Smooth muscle cell (in vitro differentiated cells): ENCODE results near the gene PRMT7. TPM values are rescaled to one million over a fixed set of nuclear protein-coding genes. Genes with fewer than 3 reads are reported as not detected.

Experiments used
- DNase-seq: peaks from one replicate; lab custom pipeline; 2025; ENCODE audit not compliant: unreplicated experiment; lab: John Stamatoyannopoulos, UW
- H2AFZ ChIP-seq: fragments of 200-600 bp; sonication (generic); 2 replicates; pipeline ENCODE4 v1.6.0; 2016; ENCODE audit warnings: antibody characterized with exemption, low read depth, mild to moderate bottlenecking
- H3F3A ChIP-seq: fragments of 200-600 bp; sonication (generic); 2 replicates; pipeline ENCODE4 v1.6.0; 2017; ENCODE audit warnings: antibody characterized with exemption, low read depth
- H3K27ac ChIP-seq: fragments of 200-600 bp; sonication (generic); 2 replicates; pipeline ENCODE4 v1.5.1; 2016; ENCODE audit warnings: low read depth, mild to moderate bottlenecking
- H3K27me3 ChIP-seq: fragments of 200-600 bp; sonication (generic); 2 replicates; pipeline ENCODE4 v1.6.1; 2016; ENCODE audit warnings: low read depth, mild to moderate bottlenecking
- H3K36me3 ChIP-seq: fragments of 200-600 bp; sonication (generic); 2 replicates; pipeline ENCODE4 v1.5.1; 2016; ENCODE audit warnings: low read depth
- H3K4me1 ChIP-seq: fragments of 200-600 bp; sonication (generic); 2 replicates; pipeline ENCODE4 v1.5.1; 2016; ENCODE audit warnings: low read depth
- H3K4me2 ChIP-seq: fragments of 200-600 bp; sonication (generic); 2 replicates; pipeline ENCODE4 v1.6.0; 2016; ENCODE audit warnings: mild to moderate bottlenecking
- H3K4me3 ChIP-seq: fragments of 200-600 bp; sonication (generic); 2 replicates; pipeline ENCODE4 v1.5.1; 2016; ENCODE audit warnings: mild to moderate bottlenecking
- H3K79me2 ChIP-seq: fragments of 200-600 bp; sonication (generic); 2 replicates; pipeline ENCODE4 v1.6.0; 2016; ENCODE audit warnings: low read depth, mild to moderate bottlenecking
- H3K9ac ChIP-seq: fragments of 200-600 bp; sonication (generic); 2 replicates; pipeline ENCODE4 v1.6.0; 2016; ENCODE audit warnings: low read depth
- H3K9me3 ChIP-seq: fragments of 200-600 bp; sonication (generic); replicated peaks from 2 replicates; pipeline ENCODE4 v1.5.1; 2016; ENCODE audit warnings: low read depth
- H4K20me1 ChIP-seq: fragments of 200-600 bp; sonication (generic); 2 replicates; pipeline ENCODE4 v1.6.0; 2016; ENCODE audit warnings: low read depth
- WGBS: methylation state at CpG from one replicate; pipeline ENCODE4 v1.1.7; 2016; ENCODE audit warnings: low lambda C conversion rate; 5-methylcytosine and 5-hydroxymethylcytosine counted together
- polyA plus RNA-seq: library from polyadenylated mRNA; unstranded; fragments of >200 nt; fragmentation: Nextera tagmentation; extraction: Ambion mirVana; gene quantifications from 2 replicates; pipeline ENCODE4 v1.2.1, GENCODE V29; 2016
- total RNA-seq: library from RNA; depleted of rRNA; stranded (reverse); fragments of >200 nt; gene quantifications from 2 replicates; pipeline ENCODE4 v1.2.3, GENCODE V29; 2014
- TF ChIP-seq, protein P1 (sequence below): fragments of 200-600 bp; sonication (generic); IDR thresholded peaks from 2 replicates; pipeline ENCODE4 v1.5.1; 2017; ENCODE audit warnings: borderline replicate concordance, mild to moderate bottlenecking, antibody characterized with exemption; ENCODE audit not compliant: insufficient read depth, poor library complexity, severe bottlenecking

PRMT7 gene
- total and polyA plus RNA-seq, 2 experiments from 2014 or later: 22.1 to 25.4 TPM

DNA sequence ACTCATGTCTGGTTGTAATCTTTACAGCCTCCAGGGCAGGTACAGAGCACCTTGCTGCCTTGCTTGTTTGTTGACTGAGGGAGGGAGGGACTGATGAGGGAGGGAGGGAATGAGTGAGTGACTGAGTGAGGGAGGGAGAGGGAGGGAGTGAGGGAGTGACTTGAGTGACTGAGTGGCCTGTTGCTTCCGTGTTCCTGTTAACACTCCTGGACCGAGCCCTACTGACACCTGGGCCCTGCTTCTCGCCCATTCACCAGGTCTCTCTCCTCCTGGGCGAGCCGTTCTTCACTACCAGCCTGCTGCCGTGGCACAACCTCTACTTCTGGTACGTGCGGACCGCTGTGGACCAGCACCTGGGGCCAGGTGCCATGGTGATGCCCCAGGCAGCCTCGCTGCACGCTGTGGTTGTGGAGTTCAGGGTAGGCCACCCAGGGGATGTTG is 41.2 kb downstream of the PRMT7 start:
- WGBS: 93% methylated on average over 8 of the region's 11 CpGs
- no peaks in the 10 kb centered on the region for H3K36me3 ChIP-seq
- no peaks in the 10 kb centered on the region for H3K9me3 ChIP-seq
- TF ChIP-seq, protein P1, sequence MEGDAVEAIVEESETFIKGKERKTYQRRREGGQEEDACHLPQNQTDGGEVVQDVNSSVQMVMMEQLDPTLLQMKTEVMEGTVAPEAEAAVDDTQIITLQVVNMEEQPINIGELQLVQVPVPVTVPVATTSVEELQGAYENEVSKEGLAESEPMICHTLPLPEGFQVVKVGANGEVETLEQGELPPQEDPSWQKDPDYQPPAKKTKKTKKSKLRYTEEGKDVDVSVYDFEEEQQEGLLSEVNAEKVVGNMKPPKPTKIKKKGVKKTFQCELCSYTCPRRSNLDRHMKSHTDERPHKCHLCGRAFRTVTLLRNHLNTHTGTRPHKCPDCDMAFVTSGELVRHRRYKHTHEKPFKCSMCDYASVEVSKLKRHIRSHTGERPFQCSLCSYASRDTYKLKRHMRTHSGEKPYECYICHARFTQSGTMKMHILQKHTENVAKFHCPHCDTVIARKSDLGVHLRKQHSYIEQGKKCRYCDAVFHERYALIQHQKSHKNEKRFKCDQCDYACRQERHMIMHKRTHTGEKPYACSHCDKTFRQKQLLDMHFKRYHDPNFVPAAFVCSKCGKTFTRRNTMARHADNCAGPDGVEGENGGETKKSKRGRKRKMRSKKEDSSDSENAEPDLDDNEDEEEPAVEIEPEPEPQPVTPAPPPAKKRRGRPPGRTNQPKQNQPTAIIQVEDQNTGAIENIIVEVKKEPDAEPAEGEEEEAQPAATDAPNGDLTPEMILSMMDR: no peak
- no peak overlapping the region for H2AFZ ChIP-seq
- H3K9ac ChIP-seq: no peak overlapping the region
- H3K4me2 ChIP-seq: no peak overlapping the region
- peaks cover 5% of the 10 kb centered on the region for H4K20me1 ChIP-seq
- DNase-seq: no peak
- H3F3A ChIP-seq: no peaks in the 10 kb centered on the region
- H3K4me3 ChIP-seq: no peak overlapping the region
- no peaks in the 10 kb centered on the region for H3K4me1 ChIP-seq
- no peaks in the 10 kb centered on the region for H3K79me2 ChIP-seq
- H3K27me3 ChIP-seq: no peaks in the 10 kb centered on the region
- no peak overlapping the region for H3K27ac ChIP-seq

DNA sequence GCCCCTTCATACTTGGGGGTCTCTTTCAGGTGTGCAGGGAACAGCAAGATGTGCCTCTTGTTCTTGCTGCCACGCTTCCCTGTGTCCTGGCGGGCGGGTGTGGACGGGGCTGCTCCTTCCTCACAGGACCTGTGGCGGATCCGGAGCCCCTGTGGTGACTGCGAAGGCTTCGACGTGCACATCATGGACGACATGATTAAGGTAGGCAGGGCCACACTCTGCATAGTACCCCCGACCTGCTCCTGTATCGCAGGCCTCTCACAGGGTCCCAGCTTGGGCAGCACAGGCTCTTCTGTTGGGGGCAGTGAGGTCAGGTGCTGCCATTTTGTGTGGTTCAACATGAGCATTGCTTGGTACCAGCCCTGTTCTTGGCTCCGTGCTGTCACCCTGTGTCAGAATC is 42.5 kb downstream of the PRMT7 start:
- no peak overlapping the region for H2AFZ ChIP-seq
- H3K79me2 ChIP-seq: no peaks in the 10 kb centered on the region
- H3K4me1 ChIP-seq: no peaks in the 10 kb centered on the region
- TF ChIP-seq, protein P1: no peak
- DNase-seq: no peak
- WGBS: 94% methylated on average over 13 of the region's 13 CpGs
- H3K27me3 ChIP-seq: no peaks in the 10 kb centered on the region
- H3K4me3 ChIP-seq: no peak overlapping the region
- no peak overlapping the region for H3K9ac ChIP-seq
- peaks cover 5% of the 10 kb centered on the region for H4K20me1 ChIP-seq
- H3F3A ChIP-seq: no peaks in the 10 kb centered on the region
- no peak overlapping the region for H3K27ac ChIP-seq
- H3K36me3 ChIP-seq: no peaks in the 10 kb centered on the region
- H3K4me2 ChIP-seq: no peak overlapping the region
- H3K9me3 ChIP-seq: no peaks in the 10 kb centered on the region

DNA sequence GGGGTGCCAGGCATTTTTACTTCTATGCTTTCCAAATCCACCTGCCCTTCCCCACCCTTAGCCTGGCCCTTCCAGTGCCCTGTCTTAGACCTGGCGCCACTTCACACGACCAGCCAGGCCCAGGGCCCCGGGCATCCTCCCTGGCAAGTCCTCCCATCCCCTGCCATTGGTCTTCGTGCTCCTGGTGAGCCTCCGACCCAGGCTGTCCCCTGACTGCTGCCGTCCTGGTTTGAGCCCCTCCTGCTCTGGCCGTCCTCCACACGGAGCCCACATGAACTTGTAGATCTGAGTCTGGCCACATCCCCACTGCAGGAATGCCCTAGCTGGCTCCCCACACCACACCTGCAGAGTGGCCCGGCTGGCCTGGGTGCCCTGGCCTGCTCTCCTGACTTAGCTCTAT is 44.0 kb downstream of the PRMT7 start:
- no peaks in the 10 kb centered on the region for H3K36me3 ChIP-seq

More for the DNA sequence above, 44.0 kb downstream of the PRMT7 start:
- no peak overlapping the region for H2AFZ ChIP-seq
- TF ChIP-seq, protein P1: no peak
- no peaks in the 10 kb centered on the region for H3K27me3 ChIP-seq
- H3F3A ChIP-seq: no peaks in the 10 kb centered on the region
- H3K4me1 ChIP-seq: no peaks in the 10 kb centered on the region
- H3K4me3 ChIP-seq: no peak overlapping the region
- H3K9ac ChIP-seq: no peak overlapping the region
- 100% methylated on average over 8 of the region's 9 CpGs for WGBS
- H3K9me3 ChIP-seq: no peaks in the 10 kb centered on the region
- DNase-seq: no peak
- no peak overlapping the region for H3K27ac ChIP-seq
- no peak overlapping the region for H3K4me2 ChIP-seq
- H3K79me2 ChIP-seq: no peaks in the 10 kb centered on the region
- peaks cover 5% of the 10 kb centered on the region for H4K20me1 ChIP-seq
